SK-N-MC (cell line): Measurements from ENCODE around the gene DUSP1.

Source experiments
- EZH2 ChIP-seq: fragments of 200-600 bp; sonication (generic); IDR thresholded peaks from one replicate; pipeline ENCODE4 v1.6.1; 2017; ENCODE audit warnings: antibody characterized with exemption
- FOXP2 ChIP-seq: optimal IDR thresholded peaks from 2 replicates; pipeline ENCODE3; 2011; ENCODE audit warnings: mild to moderate bottlenecking, moderate library complexity; ENCODE audit not compliant: insufficient read depth; ENCODE audit errors: extremely low read length, control extremely low read depth

- no peak for TF ChIP-seq EZH2
- no peak for TF ChIP-seq FOXP2
These were observed 8.5 kb downstream of the DUSP1 start for GRCh38 chr5:172762214-172763119.
